ENCODE measurements around the gene PRICKLE4.
"Not testable (repeated sequence)": the region's sequence is repeated elsewhere in the genome, so short reads cannot be mapped to it uniquely, and the experiment has no call there.

The PRICKLE4 gene

GRCh38 chr6:41746107-41746506 lies 34.5 kb upstream of the PRICKLE4 start:
- DNase-seq, result no peak

- no peak for DNase-seq
Observed at GRCh38 chr6:41747256-41748101, 33.1 kb upstream of the PRICKLE4 start, which contains the start of gene PGC. TSS of gene PGC (minus strand) at chr6:41747397. CDS start at chr6:41747334, 63 bp downstream.

- no peak for DNase-seq
Observed at GRCh38 chr6:41748102-41748477, 32.5 kb upstream of the PRICKLE4 start.

- DNase-seq, result no peak
Observed at GRCh38 chr6:41748542-41748941, 32.0 kb upstream of the PRICKLE4 start.

GRCh38 chr6:41750374-41750773 lies 30.2 kb upstream of the PRICKLE4 start:
- DNase-seq, result no peak

- DNase-seq, result no peak
Observed at GRCh38 chr6:41755895-41756294, 24.7 kb upstream of the PRICKLE4 start.

- no peak for DNase-seq
Observed at GRCh38 chr6:41756354-41756753, 24.2 kb upstream of the PRICKLE4 start.

- no peak for DNase-seq
Observed at GRCh38 chr6:41757271-41757670, 23.3 kb upstream of the PRICKLE4 start.

- no peak for DNase-seq
Observed at GRCh38 chr6:41757931-41758640, 22.5 kb upstream of the PRICKLE4 start.

GRCh38 chr6:41758641-41759035 lies 21.9 kb upstream of the PRICKLE4 start:
- DNase-seq, result no peak

- no peak for DNase-seq
Observed at GRCh38 chr6:41759106-41759904, 21.3 kb upstream of the PRICKLE4 start.

GRCh38 chr6:41759905-41760579 lies 20.5 kb upstream of the PRICKLE4 start:
- DNase-seq, result no peak

- DNase-seq, result no peak
Observed at GRCh38 chr6:41763470-41763869, 17.1 kb upstream of the PRICKLE4 start.

- DNase-seq, result not testable (repeated sequence)
Observed at GRCh38 chr6:41766043-41766664, 14.4 kb upstream of the PRICKLE4 start.

GRCh38 chr6:41767112-41767833 lies 13.3 kb upstream of the PRICKLE4 start:
- DNase-seq, result no peak

GRCh38 chr6:41768545-41769308 lies 11.9 kb upstream of the PRICKLE4 start:
- DNase-seq, result no peak

GRCh38 chr6:41769376-41769775 lies 11.2 kb upstream of the PRICKLE4 start:
- no peak for DNase-seq

- DNase-seq, result no peak
Observed at GRCh38 chr6:41770381-41771057, 10.1 kb upstream of the PRICKLE4 start.

- no peak for DNase-seq
Observed at GRCh38 chr6:41771058-41771983, 9.3 kb upstream of the PRICKLE4 start.

Data from DMS79 (cell line).